OCI-LY7 (cell line): ENCODE results near the gene SHC2. TPM values are rescaled to one million over a fixed set of nuclear protein-coding genes. Genes with fewer than 3 reads are reported as not detected.

ENCODE experiments used
- BruUV-seq: library from RNA; stranded (reverse); fragments of 400-500 nt; replicated peaks from 2 replicates; lab custom pipeline; 2021; lab: Mats Ljungman, UMichigan
- CTCF ChIA-PET: fragments of 300-600 bp; sonication (Branson Sonifier 250); formaldehyde crosslinking; loops from one replicate; lab custom pipeline; 2022; ENCODE audit warnings: antibody characterized with exemption; ENCODE audit not compliant: unreplicated experiment; lab: Charles Lee
- POLR2A ChIA-PET: fragments of 300-600 bp; sonication (Branson Sonifier 250); formaldehyde crosslinking; loops from one replicate; lab custom pipeline; 2022; ENCODE audit warnings: antibody characterized with exemption; lab: Charles Lee
- DNase-seq: peaks from one replicate; pipeline ENCODE4 v3.0.0-alpha.2; 2015; ENCODE audit warnings: low spot score
- H2AFZ ChIP-seq: fragments of 200-600 bp; sonication (generic), shearing (Covaris generic); 2 replicates; pipeline ENCODE4 v1.6.1; 2014; ENCODE audit warnings: mild to moderate bottlenecking, antibody characterized with exemption, low read length, moderate library complexity
- H3K27ac ChIP-seq: fragments of 200-600 bp; sonication (generic); 2 replicates; pipeline ENCODE4 v1.5.1; 2014; ENCODE audit warnings: mixed run types, low read depth, mild to moderate bottlenecking, moderate library complexity, low read length, inconsistent platforms; ENCODE audit not compliant: poor library complexity, severe bottlenecking
- H3K36me3 ChIP-seq: fragments of 200-600 bp; sonication (generic); 2 replicates; pipeline ENCODE4 v1.6.1; 2014; ENCODE audit warnings: mild to moderate bottlenecking, antibody characterized with exemption, low read length, moderate library complexity, mixed read lengths; ENCODE audit not compliant: insufficient read depth
- H3K4me1 ChIP-seq: fragments of 200-600 bp; sonication (generic); 2 replicates; pipeline ENCODE4 v1.5.1; 2014; ENCODE audit warnings: mild to moderate bottlenecking, low read length; ENCODE audit not compliant: insufficient read depth, poor library complexity, severe bottlenecking
- H3K4me2 ChIP-seq: fragments of 200-600 bp; sonication (generic); 2 replicates; pipeline ENCODE4 v1.6.1; 2014; ENCODE audit warnings: mild to moderate bottlenecking, low read length
- H3K4me3 ChIP-seq: fragments of 200-600 bp; sonication (generic); 2 replicates; pipeline ENCODE4 v1.5.1; 2014; ENCODE audit warnings: mild to moderate bottlenecking, low read depth, low read length; ENCODE audit not compliant: poor library complexity, severe bottlenecking
- H3K79me2 ChIP-seq: fragments of 200-600 bp; sonication (generic); 2 replicates; pipeline ENCODE4 v1.6.1; 2016; ENCODE audit warnings: low read depth, mild to moderate bottlenecking, low read length, moderate library complexity, mixed read lengths; ENCODE audit not compliant: insufficient read depth
- H3K9me2 ChIP-seq: fragments of 200-600 bp; sonication (generic); 2 replicates; pipeline ENCODE4 v1.6.1; 2016; ENCODE audit warnings: mild to moderate bottlenecking, low read length, mixed read lengths; ENCODE audit not compliant: insufficient read depth
- H3K9me3 ChIP-seq: fragments of 200-600 bp; sonication (generic); 2 replicates; pipeline ENCODE4 v1.6.1; 2014; ENCODE audit warnings: mild to moderate bottlenecking, mixed run types, low read length, mixed read lengths
- H4K20me1 ChIP-seq: fragments of 200-600 bp; sonication (generic); 2 replicates; pipeline ENCODE4 v1.6.1; 2014; ENCODE audit warnings: mild to moderate bottlenecking, antibody characterized with exemption, low read length, moderate library complexity, mixed read lengths; ENCODE audit not compliant: insufficient read depth
- CTCF ChIP-seq: fragments of 200-600 bp; sonication (generic); conservative IDR thresholded peaks from 2 replicates; pipeline ENCODE4 v1.5.1; 2014; ENCODE audit warnings: mild to moderate bottlenecking, antibody characterized with exemption, low read length, moderate library complexity, mixed read lengths
- EZH2phosphoT487 ChIP-seq: fragments of 200-600 bp; sonication (generic); IDR thresholded peaks from 2 replicates; pipeline ENCODE4 v1.6.1; 2018; ENCODE audit warnings: low read depth, borderline replicate concordance, mild to moderate bottlenecking, mixed run types, antibody characterized with exemption, low read length, moderate library complexity, mixed read lengths
- intact Hi-C: fragments of 100-400 bp; cut with micrococcal nuclease; formaldehyde crosslinking; loops from one replicate; pipeline ENCODE4 v1.10.0; 2022; ENCODE audit not compliant: unreplicated experiment
- total RNA-seq, 2 experiments: library from RNA; depleted of rRNA in 1 of 2; stranded (reverse); fragments of >200 nt in 1 of 2; shearing (Covaris generic) in 1 of 2; gene quantifications; 2 replicates each; pipeline ENCODE4 v1.2.3, GENCODE V29; 2014 to 2022

The SHC2 gene
- total RNA-seq, 2 experiments from 2014 or later, result 0.28 to 0.65 TPM

- no peak for DNase-seq
- TF ChIP-seq CTCF, result no peak
- no peak for TF ChIP-seq EZH2phosphoT487
- no peaks in the 10 kb centered on the region for H3K36me3 ChIP-seq
- H3K9me2 ChIP-seq, result no peaks in the 10 kb centered on the region
- BruUV-seq, result no TSS peak
- ChIA-PET CTCF (no interaction called here), POLR2A (no interaction called here)
- H3K27ac ChIP-seq, result no peak overlapping the region
- intact Hi-C loops, result no loop called here
- no peaks in the 10 kb centered on the region for H3K79me2 ChIP-seq
- no peak overlapping the region for H2AFZ ChIP-seq
- no peak overlapping the region for H3K4me3 ChIP-seq
- H3K4me2 ChIP-seq, result no peak overlapping the region
- no peaks in the 10 kb centered on the region for H3K4me1 ChIP-seq
- H3K9me3 ChIP-seq, result no peaks in the 10 kb centered on the region
- no peaks in the 10 kb centered on the region for H4K20me1 ChIP-seq
These were observed 915 bp downstream of the SHC2 start for GRCh38 chr19:459724-460511.

- H3K4me1 ChIP-seq, result no peaks in the 10 kb centered on the region
- no peaks in the 10 kb centered on the region for H3K36me3 ChIP-seq
- H3K9me3 ChIP-seq, result no peaks in the 10 kb centered on the region
- H3K27ac ChIP-seq, result no peak overlapping the region
- DNase-seq, result no peak
- H3K4me3 ChIP-seq, result no peak overlapping the region
- H2AFZ ChIP-seq, result no peak overlapping the region
- no TSS peak for BruUV-seq
- no peaks in the 10 kb centered on the region for H4K20me1 ChIP-seq
- ChIA-PET POLR2A (no interaction called here), CTCF (no interaction called here)
- intact Hi-C loops, result no loop called here
- no peaks in the 10 kb centered on the region for H3K79me2 ChIP-seq
- TF ChIP-seq EZH2phosphoT487 (no peak), CTCF (no peak)
- no peaks in the 10 kb centered on the region for H3K9me2 ChIP-seq
- H3K4me2 ChIP-seq, result no peak overlapping the region
These were observed 2.5 kb downstream of the SHC2 start for GRCh38 chr19:458091-459042.
